ENCODE data around the gene LENG9. TPM values are rescaled to one million over a fixed set of nuclear protein-coding genes. Genes with fewer than 3 reads are reported as not detected.

The LENG9 gene
- total and polyA plus RNA-seq, 2 of the 13 experiments (the other 11 are each of a cell fraction or from before 2014, with no cell fraction given): 0.75 to 2.9 TPM

- TF ChIP-seq CREB3 (CRISPR knock-in tag; IDR thresholded peaks at IDR 0.05): no peak
- no peak for TF ChIP-seq EZH2 (conservative IDR thresholded peaks at IDR 0.05; ENCODE audit: low read depth, low read length)
- no peak for TF ChIP-seq RARG (CRISPR knock-in tag; IDR thresholded peaks at IDR 0.05; ENCODE audit: low read depth)
- no peak for TF ChIP-seq HOXA7 (CRISPR knock-in tag; IDR thresholded peaks at IDR 0.05)
- no peak for TF ChIP-seq BRCA1 (CRISPR knock-in tag; IDR thresholded peaks at IDR 0.05)
- TF ChIP-seq FOXC1 (CRISPR knock-in tag; IDR thresholded peaks at IDR 0.05; ENCODE audit: borderline replicate concordance): no peak; the same call in 1 of the 2 replicates
- no peak for TF ChIP-seq ZNF333 (CRISPR knock-in tag; IDR thresholded peaks at IDR 0.05; ENCODE audit: borderline replicate concordance)
- TF ChIP-seq DMAP1 (CRISPR knock-in tag; IDR thresholded peaks at IDR 0.05): no peak
- no peak for TF ChIP-seq ZNF33A (CRISPR knock-in tag; IDR thresholded peaks at IDR 0.05; ENCODE audit: borderline replicate concordance)
- no peak for TF ChIP-seq GTF3A (CRISPR knock-in tag; conservative IDR thresholded peaks at IDR 0.05)
- TF ChIP-seq FOSL2 (CRISPR knock-in tag; IDR thresholded peaks at IDR 0.05): no peak; the same call in 1 of the 2 replicates
- no peak for TF ChIP-seq ATF4 (CRISPR knock-in tag; IDR thresholded peaks at IDR 0.05)
- no peak; the same call in 1 of the 2 replicates for TF ChIP-seq ZNF441 (CRISPR knock-in tag; IDR thresholded peaks at IDR 0.05; ENCODE audit: borderline replicate concordance)
- TF ChIP-seq ZNF513 (CRISPR knock-in tag; conservative IDR thresholded peaks at IDR 0.05): no peak
- TF ChIP-seq ZNF780A (CRISPR knock-in tag; IDR thresholded peaks at IDR 0.05): no peak
- no peak for TF ChIP-seq CEBPG (CRISPR knock-in tag; IDR thresholded peaks at IDR 0.05)
- TF ChIP-seq SNAI1 (CRISPR knock-in tag; IDR thresholded peaks at IDR 0.05; ENCODE audit: borderline replicate concordance): no peak
- TF ChIP-seq GATAD2A (CRISPR knock-in tag; IDR thresholded peaks at IDR 0.05): peak; percentile 14; the same call in 1 of the 2 replicates
- TF ChIP-seq ZBTB20 (CRISPR knock-in tag; IDR thresholded peaks at IDR 0.05; ENCODE audit: borderline replicate concordance, low read depth): no peak
- TF ChIP-seq MLX (CRISPR knock-in tag; IDR thresholded peaks at IDR 0.05): no peak
- no peak for TF ChIP-seq NR0B2 (CRISPR knock-in tag; IDR thresholded peaks at IDR 0.05)
- TF ChIP-seq PAWR (CRISPR knock-in tag; IDR thresholded peaks at IDR 0.05; ENCODE audit: borderline replicate concordance): 0 out of 2 replicates have a peak, but pooled peaks have one; percentile 40
- peak; percentile 64; the same call in 1 of the 2 replicates for TF ChIP-seq ZNF331 (CRISPR knock-in tag; IDR thresholded peaks at IDR 0.05)
Measured at GRCh38 chr19:54464630-54465425, 1.2 kb upstream of the LENG9 start (continued).

All from HepG2 (cell line).